HG03575 (cell line): ENCODE measurements around the gene ARL15.

Experiments
- ATAC-seq: cut with Tn5 transposase; IDR thresholded peaks from one replicate; pipeline ENCODE4 v1.9.1; 2021; ENCODE audit not compliant: unreplicated experiment, insufficient number of reproducible peaks, low FRiP score; ENCODE audit errors: extremely low read depth

Gene ARL15

DNA sequence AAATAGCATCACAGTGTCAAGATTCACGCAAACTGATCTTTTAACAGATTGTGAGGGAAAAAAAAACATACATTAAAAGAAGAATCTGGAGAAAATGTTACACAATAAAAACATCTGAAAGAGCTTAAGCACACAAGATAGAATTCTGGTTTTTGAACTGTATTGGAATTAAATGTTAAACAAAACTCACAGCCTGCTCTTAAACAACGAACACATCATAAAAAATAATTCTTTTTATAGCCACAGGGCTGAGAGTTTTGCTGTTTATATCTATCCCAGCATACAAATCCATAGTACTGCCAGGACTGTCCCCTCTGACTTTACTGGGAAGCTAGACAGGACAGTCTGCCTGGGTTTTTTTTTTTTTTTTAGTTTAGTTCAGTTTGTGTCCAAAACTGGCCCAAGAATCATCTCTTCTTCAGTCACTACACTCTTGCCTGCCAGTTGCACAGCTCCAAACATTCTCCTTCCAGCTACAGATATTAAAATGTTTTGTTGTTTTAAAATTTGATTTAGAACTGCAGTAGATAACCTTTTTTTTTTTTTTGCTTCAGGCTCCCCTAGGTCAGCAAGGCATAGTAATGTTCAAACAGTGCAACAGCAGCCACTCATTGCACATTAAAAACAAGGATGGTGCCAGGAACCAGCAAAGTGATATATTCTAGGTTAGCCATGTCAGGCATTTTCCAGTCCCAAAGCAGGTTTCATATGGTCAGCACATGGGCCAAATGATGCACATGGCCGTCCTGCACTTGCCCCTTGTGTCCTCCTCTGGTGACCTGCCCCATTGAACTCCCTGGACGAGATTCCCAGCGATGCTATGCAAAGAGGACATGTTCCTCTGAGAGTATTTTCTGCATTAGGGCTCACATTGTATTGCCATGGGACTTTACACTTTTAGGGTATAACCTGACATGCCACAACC lies 173.6 kb downstream of the ARL15 start:
- no peak for ATAC-seq

DNA sequence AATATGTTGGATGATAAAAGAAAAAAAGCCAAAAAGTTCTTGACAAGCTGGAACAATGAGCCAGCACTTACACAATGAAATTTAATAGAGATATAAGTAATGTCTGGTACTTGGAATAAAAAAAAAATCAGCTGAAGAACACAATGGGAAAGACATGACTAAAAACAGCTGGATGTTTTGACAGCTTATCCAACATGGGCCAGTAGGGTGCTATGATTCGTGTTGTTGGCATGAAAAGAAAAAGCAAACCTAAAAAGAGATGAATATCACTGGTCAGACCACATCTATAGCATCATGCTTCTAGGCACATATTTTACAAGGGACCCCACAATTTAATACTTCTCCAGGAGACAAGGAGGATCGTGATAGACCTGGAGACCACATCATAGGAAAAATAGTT lies 175.3 kb downstream of the ARL15 start:
- ATAC-seq: no peak

DNA sequence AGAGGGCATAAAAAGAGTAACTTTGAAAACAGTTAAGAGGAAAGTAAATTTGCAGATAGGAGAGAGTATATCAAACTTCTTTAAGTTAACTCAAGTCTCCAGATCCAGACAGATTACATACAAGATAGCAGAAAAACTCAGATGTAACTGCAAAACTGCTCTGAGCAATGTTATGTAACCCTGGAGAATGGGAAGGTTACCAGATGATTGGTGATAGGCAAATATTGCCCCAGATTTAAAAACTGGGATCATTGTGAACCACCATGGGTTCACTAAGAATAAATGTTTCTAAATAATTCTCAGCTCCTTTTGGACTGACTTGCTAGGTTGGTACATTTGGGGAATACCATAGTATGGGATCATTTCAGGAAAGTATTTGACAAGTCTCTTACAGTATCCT lies 176.5 kb downstream of the ARL15 start:
- no peak for ATAC-seq

DNA sequence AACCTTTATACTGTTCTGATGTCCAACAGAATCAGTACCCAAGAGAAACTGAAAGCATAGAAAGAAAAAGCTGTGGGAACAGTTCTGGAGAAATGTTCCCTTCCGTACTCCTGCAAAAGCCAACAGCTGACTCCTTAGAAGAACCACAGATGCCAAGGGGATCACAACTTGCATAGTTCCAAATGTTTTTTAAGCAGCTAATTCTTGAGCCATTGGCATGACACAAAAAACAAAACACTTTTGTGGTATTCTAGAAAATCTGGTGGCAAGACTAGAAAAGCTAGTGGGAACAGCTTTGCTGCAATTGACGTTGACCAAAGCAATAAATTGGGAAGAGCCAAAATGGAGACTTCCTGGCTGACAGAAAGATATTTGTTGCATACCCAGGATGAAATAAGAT lies 189.9 kb downstream of the ARL15 start:
- no peak for ATAC-seq

DNA sequence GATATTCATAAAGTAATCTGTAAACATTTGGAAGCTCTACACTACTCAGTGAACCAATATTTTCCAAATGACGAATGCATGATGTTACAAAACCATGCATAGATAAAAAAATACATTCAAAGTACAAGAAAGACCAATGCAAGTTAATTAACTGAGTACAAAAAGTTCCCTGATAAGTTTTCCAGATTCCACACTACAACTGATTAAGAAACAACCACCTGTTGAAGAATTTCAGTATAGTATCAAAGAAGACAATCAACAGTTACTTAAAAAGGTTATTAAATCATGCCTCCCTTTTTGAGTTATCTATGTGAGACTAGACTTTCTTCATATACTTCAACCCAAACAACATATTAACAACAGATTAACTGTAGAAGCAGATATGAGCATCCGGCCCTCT lies 192.4 kb downstream of the ARL15 start:
- no peak for ATAC-seq

DNA sequence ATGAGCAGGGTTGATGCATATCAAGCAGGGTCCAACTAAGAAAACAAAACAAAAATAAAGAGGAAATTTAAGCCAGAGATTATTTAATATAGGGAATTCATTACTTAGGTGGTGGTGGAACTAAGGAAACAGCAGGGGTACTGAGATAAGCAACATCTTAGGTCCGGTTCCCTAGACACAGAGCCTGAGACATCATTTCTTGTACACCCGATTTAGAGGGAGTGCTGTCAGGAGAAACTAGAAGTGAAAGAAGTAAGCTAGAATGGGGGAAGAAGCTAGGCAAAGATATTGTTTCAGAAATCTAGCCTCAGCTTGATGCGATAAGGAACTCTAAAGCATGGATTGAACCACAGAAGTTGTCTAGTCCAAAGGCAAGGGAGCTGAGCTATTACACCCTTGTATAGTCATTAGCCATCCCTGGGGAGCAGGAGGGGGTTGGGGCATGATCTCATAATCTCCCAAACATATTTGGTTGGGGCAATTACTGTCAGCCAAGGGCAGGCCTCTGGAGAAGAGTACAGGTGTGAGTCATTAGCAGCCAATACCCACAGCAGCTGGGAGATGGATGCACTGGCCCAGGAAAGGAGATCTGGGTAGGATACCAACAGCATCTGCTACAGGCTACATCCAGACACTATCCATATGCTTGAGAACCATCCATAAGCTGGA lies 194.5 kb downstream of the ARL15 start:
- ATAC-seq: no peak

DNA sequence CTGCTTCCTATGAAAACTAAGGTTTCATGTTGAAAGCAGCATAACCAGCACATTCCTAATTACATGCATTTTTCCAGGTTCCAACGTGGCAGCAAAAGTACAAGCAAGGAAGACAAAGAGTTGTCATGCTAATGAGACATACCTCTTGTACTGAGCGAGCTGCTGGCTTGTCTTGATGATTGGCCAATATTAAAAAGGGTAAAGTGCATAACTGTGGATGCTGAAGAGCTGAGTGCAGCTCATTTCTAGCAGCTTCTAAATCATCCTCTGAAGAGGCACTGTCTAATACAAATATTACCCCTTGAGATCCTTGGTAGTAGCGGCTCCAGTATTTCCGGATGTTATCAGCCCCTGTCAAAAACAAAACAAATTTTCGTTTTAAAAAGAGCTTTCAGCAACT lies 197.3 kb downstream of the ARL15 start:
- no peak for ATAC-seq

DNA sequence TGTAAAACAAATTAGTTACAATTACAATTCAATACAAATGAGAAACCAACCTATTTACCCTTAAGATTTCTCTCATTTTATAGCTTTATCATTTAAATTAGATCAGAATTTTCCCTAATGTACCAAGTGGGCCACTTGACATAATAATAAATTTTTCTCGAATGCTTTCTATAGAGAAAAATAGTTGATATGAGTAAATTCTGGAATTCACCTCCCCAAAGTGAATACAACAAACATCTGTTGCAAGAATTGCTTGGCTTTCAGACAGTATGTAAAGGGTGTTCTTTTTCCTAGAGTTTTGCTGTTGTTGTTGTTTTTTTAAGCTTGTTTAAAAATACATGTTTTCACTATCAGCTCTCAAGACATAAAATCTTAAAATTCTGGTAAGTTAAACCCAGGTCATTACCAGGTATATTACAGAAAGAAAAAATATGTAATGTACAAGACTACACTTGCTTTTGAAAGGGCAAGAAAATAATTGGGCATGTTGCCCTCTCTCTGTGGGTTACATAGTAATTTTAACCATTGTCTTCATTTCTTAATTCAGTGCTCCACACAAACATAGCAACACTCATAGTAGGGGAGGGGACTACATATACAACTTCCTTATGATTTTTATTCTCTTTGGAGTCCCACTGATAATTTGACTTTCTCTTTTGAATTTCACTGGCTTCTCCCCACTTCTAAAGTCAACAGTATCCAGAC lies 200.6 kb downstream of the ARL15 start:
- no peak for ATAC-seq

DNA sequence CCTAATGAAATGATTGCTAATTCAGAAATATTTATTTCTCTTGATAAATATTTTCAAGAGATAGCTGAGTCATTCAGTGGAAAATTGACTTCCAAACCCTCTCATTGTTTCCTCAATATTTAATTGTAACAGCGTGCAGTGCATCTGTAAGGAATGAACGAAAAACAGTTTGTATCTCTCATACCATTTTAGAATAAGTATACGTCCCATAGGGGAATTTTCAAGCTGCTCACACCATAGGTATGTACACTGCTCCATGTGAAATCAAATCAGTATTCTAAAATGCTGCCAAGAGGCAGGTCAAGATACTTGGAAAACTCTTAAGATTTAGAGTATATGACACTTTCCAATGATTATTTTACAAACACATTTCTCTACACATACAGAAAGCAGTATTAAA lies 202.2 kb downstream of the ARL15 start:
- no peak for ATAC-seq

DNA sequence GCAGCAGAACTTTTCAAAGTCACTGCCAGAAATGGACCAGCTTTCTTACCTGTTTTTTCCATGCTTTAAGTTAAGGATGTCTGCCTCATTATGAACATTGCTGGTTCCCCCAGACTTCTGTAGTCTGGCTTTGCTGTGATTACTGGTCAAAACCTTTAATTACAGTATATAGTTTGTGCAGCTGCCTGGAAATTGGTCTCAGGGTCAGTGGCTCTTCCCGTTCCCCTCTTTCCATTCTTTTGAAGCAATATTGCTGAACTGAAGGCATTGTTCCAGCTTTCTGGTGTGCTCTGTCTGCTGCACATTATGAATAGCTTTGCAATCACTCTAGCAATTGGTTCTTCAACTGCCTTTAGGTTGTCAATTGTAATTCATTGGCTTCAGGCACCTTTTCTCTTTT lies 206.5 kb downstream of the ARL15 start:
- ATAC-seq: no peak

DNA sequence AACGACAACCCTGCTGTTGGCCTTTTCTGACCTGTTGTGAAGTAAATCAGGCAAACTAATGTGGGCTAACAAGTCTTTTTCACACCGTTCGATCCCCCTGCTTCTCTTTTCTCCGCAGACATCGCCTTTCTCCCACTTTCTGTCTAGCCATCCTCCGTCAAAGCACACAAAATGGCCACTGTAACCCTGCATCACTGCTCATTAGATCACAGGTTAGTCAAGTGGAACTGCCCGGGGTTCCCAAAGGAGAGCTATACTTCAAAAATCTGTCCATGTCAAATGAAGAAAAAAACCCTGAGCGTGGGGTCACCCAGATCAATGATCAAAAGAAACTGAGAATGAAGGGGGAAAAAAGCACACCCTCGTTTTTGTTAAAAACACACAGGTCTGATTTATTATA lies 212.1 kb downstream of the ARL15 start:
- no peak for ATAC-seq

DNA sequence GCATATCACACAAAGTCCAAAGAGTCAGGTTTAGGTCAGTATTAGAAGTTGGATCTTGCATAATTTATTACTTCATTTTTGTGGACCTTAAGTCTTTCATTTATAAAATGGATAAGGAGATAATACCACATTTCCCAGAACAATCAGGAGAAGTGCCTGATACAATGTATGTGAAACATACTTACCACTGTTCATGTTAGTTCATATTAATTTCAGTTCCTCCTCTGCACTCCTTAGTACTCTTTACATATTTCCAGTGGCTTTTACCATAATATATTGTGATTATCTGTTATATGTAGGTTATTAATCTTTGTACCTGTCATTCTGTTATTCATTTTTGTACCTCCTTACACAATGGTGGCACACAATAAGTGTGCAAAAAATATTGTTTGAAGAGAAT lies 214.4 kb downstream of the ARL15 start:
- ATAC-seq: no peak

DNA sequence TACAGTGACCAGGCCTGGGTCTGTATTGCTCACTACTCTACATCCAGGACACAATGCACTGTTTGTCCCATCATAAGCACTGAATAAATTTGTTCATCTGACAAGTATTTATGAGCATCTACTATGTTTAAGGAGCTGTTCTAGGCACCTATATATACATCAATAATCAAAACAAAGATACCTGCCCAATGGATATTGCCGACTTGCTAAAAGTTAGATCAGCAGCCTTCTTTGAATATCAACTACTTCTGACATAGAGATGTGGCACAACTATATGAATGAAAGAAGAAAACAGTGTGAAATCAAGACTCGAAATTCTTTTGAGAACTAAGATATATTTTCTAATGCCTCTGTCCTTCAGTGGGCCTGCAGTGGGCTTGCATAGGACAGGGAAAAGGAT lies 215.7 kb downstream of the ARL15 start:
- no peak for ATAC-seq

DNA sequence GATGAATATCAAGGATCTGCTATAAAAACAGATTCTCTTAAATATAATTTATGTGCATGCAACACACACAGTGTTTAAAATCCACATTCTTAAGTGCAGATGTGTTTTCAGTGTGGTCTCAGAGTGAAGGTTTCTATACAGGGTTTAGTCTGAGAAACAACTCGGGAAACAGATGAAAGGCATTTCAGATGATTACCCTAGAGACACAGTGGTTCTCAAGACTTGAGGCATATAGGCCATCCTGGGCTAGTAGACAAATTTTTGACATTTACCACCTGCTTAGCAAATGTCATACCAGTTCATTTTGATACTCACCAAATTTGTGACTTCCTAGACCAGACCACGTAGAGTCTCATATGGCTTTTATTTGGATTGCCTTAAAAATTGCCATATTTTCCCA lies 216.5 kb downstream of the ARL15 start:
- no peak for ATAC-seq

DNA sequence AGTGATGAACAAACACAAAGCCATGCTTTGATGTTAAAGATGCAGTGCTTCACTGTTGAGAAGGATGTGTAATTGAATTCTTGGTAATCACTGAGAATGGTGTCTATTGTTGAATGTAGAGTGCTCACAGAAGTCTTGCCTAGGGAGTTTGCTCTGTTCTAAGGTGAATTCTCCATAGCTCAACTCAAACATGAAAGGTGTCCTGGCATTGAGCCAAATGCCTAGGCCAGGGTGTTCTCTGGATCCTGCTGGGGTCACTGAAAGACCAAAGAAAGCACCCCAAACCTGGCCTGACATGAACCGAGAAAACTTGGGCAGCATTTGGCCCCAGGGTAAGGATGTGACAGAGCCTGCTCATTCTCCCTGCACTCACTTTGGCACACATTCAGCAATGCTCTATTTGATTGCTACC lies 217.3 kb downstream of the ARL15 start:
- ATAC-seq: no peak

DNA sequence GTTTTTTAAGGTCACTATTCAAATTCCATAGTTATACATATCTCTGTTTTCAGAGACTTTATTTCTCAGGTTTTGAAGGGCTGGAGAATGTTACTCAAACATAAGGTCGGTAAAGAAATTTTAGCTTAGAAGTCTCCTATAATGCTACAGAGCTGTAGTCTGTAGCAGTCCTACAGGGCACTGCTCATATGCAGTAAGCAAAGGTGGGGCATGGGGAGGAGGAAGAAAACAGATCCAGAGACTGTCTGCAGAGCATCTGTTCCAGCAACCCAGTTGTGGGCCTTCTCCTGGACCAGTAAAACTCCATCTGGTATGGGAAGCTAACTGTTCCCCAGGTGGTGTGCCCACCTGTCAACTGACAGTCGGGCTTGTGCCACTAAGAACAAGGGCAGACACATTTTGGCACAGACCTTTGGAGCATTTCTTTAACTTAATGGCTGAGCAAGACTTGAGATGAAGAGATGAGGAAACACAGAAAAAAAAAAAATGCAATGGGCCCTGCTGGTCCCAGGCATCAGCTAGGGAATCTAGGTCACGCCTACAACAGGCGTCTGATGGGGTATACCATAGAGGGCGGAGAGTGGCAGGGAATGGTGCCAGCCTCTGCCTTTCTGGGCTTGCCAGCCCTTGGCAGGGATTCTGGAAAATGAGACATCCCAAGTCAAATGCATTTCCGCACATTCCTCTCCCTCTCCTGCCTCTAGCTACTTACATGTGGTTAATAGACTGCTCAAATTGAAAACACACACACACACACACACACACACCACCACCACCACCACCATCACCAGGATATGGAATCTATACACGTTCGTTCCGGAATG lies 218.9 kb downstream of the ARL15 start:
- ATAC-seq: no peak

DNA sequence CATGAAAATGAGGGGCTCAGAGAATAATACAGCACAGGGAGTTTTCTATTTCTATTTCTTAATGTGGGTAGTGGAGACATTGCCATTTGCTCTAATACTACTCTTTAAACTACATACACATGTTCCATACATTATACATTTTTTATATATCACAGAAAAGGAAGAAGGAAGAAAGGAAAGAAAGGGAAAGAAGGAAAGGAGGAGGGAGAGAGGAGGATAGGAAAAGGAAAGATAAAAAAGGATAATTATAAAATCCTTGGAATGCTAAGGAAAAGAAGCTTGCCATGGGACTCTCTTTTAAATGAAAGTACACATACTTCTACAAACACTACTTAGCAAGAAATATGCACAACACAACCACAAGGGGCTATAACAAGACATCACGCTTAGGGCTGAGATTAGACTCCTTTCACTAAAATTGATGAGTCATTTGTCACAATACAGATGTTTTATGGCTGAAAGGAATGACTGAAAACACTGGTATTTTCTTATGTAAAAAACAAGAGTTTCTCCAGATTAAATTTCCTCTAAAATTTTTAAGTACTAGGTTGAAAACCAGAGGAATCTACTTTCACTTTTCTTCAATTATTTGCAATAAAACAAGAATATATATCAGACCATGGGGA lies 219.8 kb downstream of the ARL15 start:
- ATAC-seq: no peak

DNA sequence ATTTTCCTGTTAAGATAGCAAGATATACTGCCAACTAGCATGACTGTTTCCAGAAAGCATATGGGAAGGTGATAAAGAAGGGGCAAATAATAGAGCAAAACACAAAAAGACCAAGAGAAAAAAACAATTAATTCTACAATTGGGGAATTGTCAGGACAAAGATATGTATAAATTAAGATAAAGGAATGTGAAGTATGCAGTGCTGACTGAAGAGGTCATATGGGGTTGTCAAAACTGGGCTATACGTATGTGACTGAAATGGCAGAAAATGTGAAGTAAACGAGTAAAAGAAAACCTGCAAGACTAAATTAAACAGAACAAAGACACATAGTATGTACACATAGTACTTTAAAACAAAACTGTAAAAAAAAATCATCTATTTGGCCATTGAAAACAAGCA lies 222.3 kb downstream of the ARL15 start:
- ATAC-seq: no peak

DNA sequence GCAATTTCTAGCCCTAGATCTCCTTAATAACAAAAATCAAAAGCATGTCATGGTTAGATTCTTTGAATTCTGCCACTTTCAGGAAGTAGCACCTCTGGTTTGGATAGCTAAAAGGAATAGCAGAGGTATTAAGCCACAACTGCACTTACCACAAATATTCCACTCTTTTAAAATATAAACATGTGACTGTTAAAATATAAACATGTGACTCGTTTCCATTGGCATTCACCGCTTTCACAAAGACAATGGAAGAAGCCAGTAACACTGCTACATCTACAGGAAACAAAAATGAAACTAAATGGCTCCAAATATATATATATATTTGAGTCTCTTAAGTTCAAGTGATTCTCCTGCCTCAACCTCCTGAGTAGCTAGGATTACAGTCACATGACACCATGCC lies 222.9 kb downstream of the ARL15 start:
- ATAC-seq: no peak
